H9 (cell line): Measurements from ENCODE around the gene FRMPD1. TPM values are rescaled to one million over a fixed set of nuclear protein-coding genes. Genes with fewer than 3 reads are reported as not detected.

Source experiments
- DNase-seq: peaks from one replicate; pipeline ENCODE4 v3.0.0-alpha.2; 2017
- H2AFZ ChIP-seq: one replicate; pipeline ENCODE4 v1.6.1; 2013; ENCODE audit warnings: mild to moderate bottlenecking, low read length, control low read depth, moderate library complexity
- H2AK5ac ChIP-seq: 2 replicates; pipeline ENCODE4 v1.6.1; 2013; ENCODE audit warnings: low read length, control low read depth, mixed read lengths; ENCODE audit not compliant: insufficient read length
- H2BK120ac ChIP-seq: one replicate; pipeline ENCODE4 v1.6.1; 2013; ENCODE audit warnings: low read depth, mild to moderate bottlenecking, low read length, control low read depth, inconsistent platforms; ENCODE audit not compliant: poor library complexity, severe bottlenecking
- H2BK12ac ChIP-seq: 2 replicates; pipeline ENCODE4 v1.6.1; 2013; ENCODE audit warnings: low read length, control low read depth, mixed read lengths, low read depth; ENCODE audit not compliant: insufficient read length
- H2BK15ac ChIP-seq: 2 replicates; pipeline ENCODE4 v1.6.1; 2013; ENCODE audit warnings: low read depth, low read length, control low read depth
- H2BK20ac ChIP-seq: one replicate; pipeline ENCODE4 v1.6.1; 2013; ENCODE audit warnings: low read depth, mild to moderate bottlenecking, low read length, control low read depth, inconsistent platforms; ENCODE audit not compliant: poor library complexity, severe bottlenecking
- H2BK5ac ChIP-seq: 2 replicates; pipeline ENCODE4 v1.6.1; 2013; ENCODE audit warnings: low read length, control low read depth, mixed read lengths; ENCODE audit not compliant: insufficient read length
- H3K14ac ChIP-seq: 2 replicates; pipeline ENCODE4 v1.6.1; 2013; ENCODE audit warnings: low read length, control low read depth; ENCODE audit not compliant: insufficient read depth
- H3K18ac ChIP-seq: 2 replicates; pipeline ENCODE4 v1.6.1; 2013; ENCODE audit warnings: low read depth, mild to moderate bottlenecking, mixed read lengths, low read length, control low read depth; ENCODE audit not compliant: insufficient read length
- H3K23ac ChIP-seq: 2 replicates; pipeline ENCODE4 v1.6.1; 2013; ENCODE audit warnings: low read length, control low read depth, mixed read lengths, low read depth; ENCODE audit not compliant: insufficient read length
- H3K23me2 ChIP-seq: 2 replicates; pipeline ENCODE4 v1.6.1; 2013; ENCODE audit warnings: low read depth, mild to moderate bottlenecking, mixed read lengths, low read length, control low read depth; ENCODE audit not compliant: insufficient read length, poor library complexity, severe bottlenecking
- H3K27ac ChIP-seq: 2 replicates; pipeline ENCODE4 v1.5.1; 2013; ENCODE audit warnings: low read length, control low read depth, mixed read lengths, low read depth; ENCODE audit not compliant: insufficient read length
- H3K27me3 ChIP-seq: 2 replicates; pipeline ENCODE4 v1.6.1; 2013; ENCODE audit warnings: low read length, control low read depth, inconsistent platforms; ENCODE audit not compliant: insufficient read depth
- H3K4ac ChIP-seq: 2 replicates; pipeline ENCODE4 v1.6.1; 2013; ENCODE audit warnings: low read depth, mild to moderate bottlenecking, control low read depth, inconsistent platforms, low read length, moderate library complexity
- H3K4me1 ChIP-seq: 2 replicates; pipeline ENCODE4 v1.6.1; 2013; ENCODE audit warnings: low read length, control low read depth, inconsistent platforms; ENCODE audit not compliant: insufficient read depth
- H3K4me2 ChIP-seq: 2 replicates; pipeline ENCODE4 v1.6.1; 2013; ENCODE audit warnings: low read length, control low read depth, mixed read lengths; ENCODE audit not compliant: insufficient read length, insufficient read depth
- H3K56ac ChIP-seq: 2 replicates; pipeline ENCODE4 v1.6.1; 2013; ENCODE audit warnings: low read depth, mild to moderate bottlenecking, mixed read lengths, low read length, control low read depth; ENCODE audit not compliant: insufficient read length
- H3K79me1 ChIP-seq: 2 replicates; pipeline ENCODE4 v1.6.1; 2013; ENCODE audit warnings: low read depth, mild to moderate bottlenecking, moderate library complexity, low read length, control low read depth, inconsistent platforms; ENCODE audit not compliant: insufficient read depth, poor library complexity, severe bottlenecking
- H3K79me2 ChIP-seq: 2 replicates; pipeline ENCODE4 v1.6.1; 2013; ENCODE audit warnings: low read length, control low read depth, inconsistent platforms; ENCODE audit not compliant: insufficient read depth
- H3K9ac ChIP-seq: 2 replicates; pipeline ENCODE4 v1.6.1; 2013; ENCODE audit warnings: low read length, control low read depth, mixed read lengths; ENCODE audit not compliant: insufficient read length; ENCODE audit errors: extremely low read depth
- H3K9me3 ChIP-seq: one replicate; pipeline ENCODE4 v1.6.1; 2013; ENCODE audit warnings: low read depth, low read length, inconsistent platforms; ENCODE audit not compliant: control insufficient read depth
- H3T11ph ChIP-seq: one replicate; pipeline ENCODE4 v1.6.1; 2013; ENCODE audit warnings: mild to moderate bottlenecking, low read length, control low read depth, inconsistent platforms
- H4K20me1 ChIP-seq: one replicate; pipeline ENCODE4 v1.6.1; 2013; ENCODE audit not compliant: control insufficient read depth, insufficient read length, insufficient read depth
- H4K5ac ChIP-seq: 2 replicates; pipeline ENCODE4 v1.6.1; 2013; ENCODE audit warnings: low read depth, mild to moderate bottlenecking, mixed read lengths, low read length, control low read depth; ENCODE audit not compliant: insufficient read length
- H4K8ac ChIP-seq: replicated peaks from 2 replicates; pipeline ENCODE4 v1.6.1; 2013; ENCODE audit warnings: low read length, control low read depth, mixed read lengths, low read depth; ENCODE audit not compliant: insufficient read length
- H4K91ac ChIP-seq: 2 replicates; pipeline ENCODE4 v1.6.1; 2013; ENCODE audit warnings: low read depth, mild to moderate bottlenecking, moderate library complexity, mixed read lengths, low read length, control low read depth; ENCODE audit not compliant: insufficient read length
- H3K27ac Mint-ChIP-seq, 3 experiments: 2 replicates in 2 of 3; 3 replicates in 1 of 3; pipeline ENCODE4 v1.8.0; 2020 to 2021; ENCODE audit warnings: mixed read lengths in 3 of 3, mild to moderate bottlenecking in 1 of 3, moderate library complexity in 1 of 3
- H3K27me3 Mint-ChIP-seq: 2 replicates; pipeline ENCODE4 v1.8.0; 2021; ENCODE audit warnings: low read depth, mild to moderate bottlenecking, moderate library complexity, mixed read lengths
- H3K36me3 Mint-ChIP-seq, 3 experiments: 2 replicates in 2 of 3; 3 replicates in 1 of 3; pipeline ENCODE4 v1.8.0; 2020 to 2021; ENCODE audit warnings: low read depth in 3 of 3, mixed read lengths in 3 of 3; ENCODE audit not compliant: insufficient read depth in 1 of 3
- H3K4me1 Mint-ChIP-seq, 2 experiments: 2 replicates each; pipeline ENCODE4 v1.8.0; 2020; ENCODE audit warnings: mixed read lengths in 2 of 2
- H3K4me3 Mint-ChIP-seq, 2 experiments: 2 replicates in 1 of 2; 3 replicates in 1 of 2; pipeline ENCODE4 v1.8.0; 2020 to 2021; ENCODE audit warnings: mild to moderate bottlenecking in 2 of 2, mixed read lengths in 2 of 2, moderate library complexity in 1 of 2
- H3K9me3 Mint-ChIP-seq, 2 experiments: 2 replicates in 1 of 2; 3 replicates in 1 of 2; pipeline ENCODE4 v1.8.0; 2020; ENCODE audit warnings: mild to moderate bottlenecking in 2 of 2, mixed read lengths in 2 of 2, moderate library complexity in 1 of 2
- WGBS: extraction: QIAGEN DNeasy Blood & Tissue Kit; methylation state at CpG from one replicate; pipeline ENCODE4 v1.1.7; 2013; ENCODE audit warnings: missing lambda C conversion rate, low lambda C conversion rate, mixed read lengths; ENCODE audit not compliant: insufficient read length; ENCODE audit errors: extremely low coverage; 5-methylcytosine and 5-hydroxymethylcytosine counted together
- total RNA-seq: library from RNA; stranded (reverse); gene quantifications from 2 replicates; pipeline ENCODE4 v1.2.1, GENCODE V29; 2021
- TF ChIP-seq, protein P1 (sequence below): fragments of 200-600 bp; sonication (generic); conservative IDR thresholded peaks from 3 replicates; pipeline ENCODE4 v1.8.0; 2021; ENCODE audit warnings: antibody characterized with exemption, mild to moderate bottlenecking

The FRMPD1 gene
- total RNA-seq, 1 experiment from 2014 or later = 0.04 TPM

DNA sequence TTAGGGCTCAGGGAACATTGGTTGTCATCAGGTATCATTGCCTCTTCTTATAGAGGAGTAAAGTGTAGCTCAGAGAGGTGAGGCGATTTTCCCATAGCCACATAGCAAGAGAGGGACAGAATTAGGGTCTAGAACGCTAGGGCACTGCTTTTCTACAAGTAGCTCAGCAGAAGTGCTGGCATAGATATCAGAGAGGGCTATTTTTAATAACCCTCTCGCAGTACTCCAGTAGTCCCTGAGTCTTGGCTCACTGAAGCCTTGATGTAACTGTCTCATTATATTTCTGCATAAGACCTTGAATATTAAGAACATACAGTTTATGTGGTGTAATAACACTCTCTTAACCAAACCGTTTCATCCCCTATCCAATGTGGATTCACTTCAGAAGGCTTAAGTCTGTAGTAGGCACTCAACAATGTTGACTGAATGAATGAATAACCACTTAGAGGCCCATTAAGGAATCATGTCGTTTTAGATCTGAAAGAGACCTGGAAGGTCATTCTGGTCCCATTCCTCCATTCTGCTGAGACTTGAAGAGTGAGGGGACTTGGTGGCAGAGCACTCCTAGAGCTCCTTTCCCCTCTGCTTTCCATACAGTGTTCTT is 4.7 kb upstream of the FRMPD1 start:
- H3K14ac ChIP-seq = no peak overlapping the region
- H3K23ac ChIP-seq = no peak overlapping the region
- no peak overlapping the region for H2BK120ac ChIP-seq
- peaks cover 4 to 7% of the 10 kb centered on the region in 2 experiments for H3K4me1 Mint-ChIP-seq
- H3K4ac ChIP-seq = no peak overlapping the region
- no CpG with 5 or more reads among the region's 5 CpGs for WGBS
- no peaks in the 10 kb centered on the region for H4K20me1 ChIP-seq
- no peaks in the 10 kb centered on the region for H3K79me1 ChIP-seq
- H3K23me2 ChIP-seq = peaks cover 2% of the 10 kb centered on the region
- no peak overlapping the region for H3T11ph ChIP-seq
- no peak for DNase-seq
- no peaks in the 10 kb centered on the region; a peak in 3 of 5 replicates for H3K9me3 Mint-ChIP-seq
- H3K4me1 ChIP-seq = no peaks in the 10 kb centered on the region
- H4K91ac ChIP-seq = no peak overlapping the region
- H3K9ac ChIP-seq = no peak overlapping the region
- H3K27me3 Mint-ChIP-seq = peaks cover 70% of the 10 kb centered on the region
- no peak overlapping the region for H2BK20ac ChIP-seq
- H2AFZ ChIP-seq = no peak overlapping the region
- H3K27ac ChIP-seq = no peak overlapping the region
- H3K18ac ChIP-seq = no peak overlapping the region
- H3K36me3 Mint-ChIP-seq = no peaks in the 10 kb centered on the region; a peak in 1 of 7 replicates
- no peak overlapping the region for H2BK15ac ChIP-seq
- H2BK5ac ChIP-seq = no peak overlapping the region
- peaks cover 10% of the 10 kb centered on the region; the same call in 1 of the 2 replicates for H3K27me3 ChIP-seq
- H4K8ac ChIP-seq = no peak overlapping the region
- no peak overlapping the region for H3K56ac ChIP-seq
- H3K27ac Mint-ChIP-seq = no peak overlapping the region
- no peak overlapping the region for H3K4me3 Mint-ChIP-seq
- no peaks in the 10 kb centered on the region for H3K79me2 ChIP-seq
- H2AK5ac ChIP-seq = no peak overlapping the region
- H3K9me3 ChIP-seq = no peaks in the 10 kb centered on the region
- no peak overlapping the region for H4K5ac ChIP-seq
- no peak overlapping the region for H3K4me2 ChIP-seq
- H2BK12ac ChIP-seq = no peak overlapping the region
- TF ChIP-seq, protein P1, sequence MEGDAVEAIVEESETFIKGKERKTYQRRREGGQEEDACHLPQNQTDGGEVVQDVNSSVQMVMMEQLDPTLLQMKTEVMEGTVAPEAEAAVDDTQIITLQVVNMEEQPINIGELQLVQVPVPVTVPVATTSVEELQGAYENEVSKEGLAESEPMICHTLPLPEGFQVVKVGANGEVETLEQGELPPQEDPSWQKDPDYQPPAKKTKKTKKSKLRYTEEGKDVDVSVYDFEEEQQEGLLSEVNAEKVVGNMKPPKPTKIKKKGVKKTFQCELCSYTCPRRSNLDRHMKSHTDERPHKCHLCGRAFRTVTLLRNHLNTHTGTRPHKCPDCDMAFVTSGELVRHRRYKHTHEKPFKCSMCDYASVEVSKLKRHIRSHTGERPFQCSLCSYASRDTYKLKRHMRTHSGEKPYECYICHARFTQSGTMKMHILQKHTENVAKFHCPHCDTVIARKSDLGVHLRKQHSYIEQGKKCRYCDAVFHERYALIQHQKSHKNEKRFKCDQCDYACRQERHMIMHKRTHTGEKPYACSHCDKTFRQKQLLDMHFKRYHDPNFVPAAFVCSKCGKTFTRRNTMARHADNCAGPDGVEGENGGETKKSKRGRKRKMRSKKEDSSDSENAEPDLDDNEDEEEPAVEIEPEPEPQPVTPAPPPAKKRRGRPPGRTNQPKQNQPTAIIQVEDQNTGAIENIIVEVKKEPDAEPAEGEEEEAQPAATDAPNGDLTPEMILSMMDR = no peak
